HG03439 (cell line): ENCODE measurements around the gene ZCCHC7.
A peak's percentile ranks its signal among the peaks of the same experiment; 100 is the strongest.
"Not testable (repeated sequence)": the region's sequence is repeated elsewhere in the genome, so short reads cannot be mapped to it uniquely, and the experiment has no call there.

Source experiments
- ATAC-seq: cut with Tn5 transposase; IDR thresholded peaks from one replicate; pipeline ENCODE4 v1.9.1; 2021; ENCODE audit warnings: mild to moderate bottlenecking, moderate library complexity; ENCODE audit not compliant: unreplicated experiment

Gene ZCCHC7

DNA sequence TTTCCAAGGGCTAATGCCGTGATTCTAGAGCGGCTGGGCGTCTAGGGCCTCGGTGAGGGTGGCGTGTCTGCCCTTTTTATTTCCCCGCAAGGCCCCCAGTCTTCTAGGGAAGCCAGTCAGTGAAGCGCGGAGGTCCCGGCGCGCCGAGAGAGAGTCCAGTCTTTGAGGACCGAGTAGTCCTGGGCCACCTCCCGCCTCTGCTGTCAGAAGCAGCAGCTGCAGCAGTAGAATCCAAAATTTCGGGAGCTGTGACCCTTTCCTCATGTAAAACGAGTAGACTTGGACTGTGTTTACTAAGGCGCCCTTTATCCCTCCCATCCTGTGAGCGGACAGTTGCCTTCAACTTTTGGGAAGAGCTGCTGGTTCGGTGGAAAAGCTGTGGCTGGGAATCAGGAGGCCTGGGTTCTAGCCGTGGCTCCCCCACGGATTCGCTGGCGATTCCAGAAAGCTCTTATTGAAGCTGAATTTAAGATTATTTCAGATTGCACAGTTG lies 515 bp downstream of the ZCCHC7 start:
- peak; percentile 21 for ATAC-seq

DNA sequence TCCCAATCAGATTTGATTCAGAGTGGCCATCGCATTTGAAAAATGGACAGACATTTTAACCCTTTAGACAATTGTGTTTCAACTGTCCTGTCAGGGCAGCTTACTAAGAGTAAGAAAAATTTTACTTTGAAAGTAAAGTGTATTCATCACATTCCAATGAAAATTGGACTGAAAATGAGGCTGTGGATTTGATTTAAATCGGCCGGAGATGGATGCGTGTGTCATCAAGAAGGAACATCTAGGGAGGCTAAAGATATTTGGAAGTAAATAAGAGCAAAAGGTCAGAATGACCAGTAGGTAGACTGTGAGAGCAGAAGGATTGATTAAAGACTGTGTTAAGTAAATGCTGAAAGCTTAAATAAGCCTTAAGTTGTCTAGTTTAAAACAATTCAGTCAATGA lies 1.5 kb downstream of the ZCCHC7 start:
- ATAC-seq: no peak

DNA sequence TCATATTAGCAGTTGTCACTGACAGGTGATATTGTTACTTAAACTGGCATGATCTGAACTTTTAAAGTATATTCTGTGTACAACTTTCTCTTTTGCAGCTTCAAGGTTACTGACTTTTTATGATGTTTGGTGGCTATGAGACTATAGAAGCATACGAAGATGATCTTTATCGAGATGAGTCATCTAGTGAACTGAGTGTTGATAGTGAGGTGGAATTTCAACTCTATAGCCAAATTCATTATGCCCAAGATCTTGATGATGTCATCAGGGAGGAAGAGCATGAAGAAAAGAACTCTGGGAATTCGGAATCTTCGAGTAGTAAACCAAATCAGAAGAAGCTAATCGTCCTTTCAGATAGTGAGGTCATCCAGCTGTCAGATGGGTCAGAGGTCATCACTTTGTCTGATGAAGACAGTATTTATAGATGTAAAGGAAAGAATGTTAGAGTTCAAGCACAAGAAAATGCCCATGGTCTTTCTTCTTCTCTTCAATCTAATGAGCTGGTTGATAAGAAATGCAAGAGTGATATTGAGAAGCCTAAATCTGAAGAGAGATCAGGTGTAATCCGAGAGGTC lies 5.9 kb downstream of the ZCCHC7 start:
- no peak for ATAC-seq

DNA sequence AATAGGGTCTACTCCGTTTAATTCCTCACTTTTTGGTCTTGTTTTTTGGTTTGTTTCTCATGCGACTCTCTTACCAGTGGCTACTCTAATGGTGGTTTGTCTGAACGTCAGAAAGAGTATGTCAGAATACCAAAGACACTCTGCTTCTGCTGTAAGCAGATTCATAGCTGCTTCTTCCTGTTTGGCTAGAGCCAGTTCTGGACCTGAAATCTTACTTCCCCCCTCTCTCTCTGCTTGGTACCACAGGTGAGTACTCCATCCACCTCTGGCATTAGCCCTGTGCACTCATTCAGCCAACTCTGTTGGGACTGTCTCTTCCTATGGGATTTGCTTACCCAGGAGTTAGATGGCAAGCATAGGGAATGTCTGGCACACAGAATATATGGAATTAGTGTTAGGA lies 6.6 kb downstream of the ZCCHC7 start:
- no peak for ATAC-seq

DNA sequence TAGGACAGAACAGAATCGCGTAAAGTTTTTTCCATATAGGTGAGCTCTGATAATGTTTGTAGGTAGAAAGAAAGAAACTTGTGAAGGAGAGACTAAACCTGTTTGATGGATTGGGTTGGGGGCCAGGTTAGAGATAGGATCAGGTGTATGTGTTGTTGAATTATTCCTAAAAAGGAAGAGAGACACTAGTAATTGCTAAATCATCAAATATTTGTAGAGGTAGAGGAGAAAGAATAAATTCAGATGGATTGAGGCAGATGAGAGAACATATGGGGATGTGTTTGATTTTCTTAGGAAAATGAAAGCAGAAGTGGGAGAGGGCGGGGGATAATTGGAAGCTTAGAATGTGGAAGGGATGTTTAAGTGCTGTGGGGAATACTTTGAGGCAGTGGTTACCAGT lies 7.7 kb downstream of the ZCCHC7 start:
- ATAC-seq: no peak

DNA sequence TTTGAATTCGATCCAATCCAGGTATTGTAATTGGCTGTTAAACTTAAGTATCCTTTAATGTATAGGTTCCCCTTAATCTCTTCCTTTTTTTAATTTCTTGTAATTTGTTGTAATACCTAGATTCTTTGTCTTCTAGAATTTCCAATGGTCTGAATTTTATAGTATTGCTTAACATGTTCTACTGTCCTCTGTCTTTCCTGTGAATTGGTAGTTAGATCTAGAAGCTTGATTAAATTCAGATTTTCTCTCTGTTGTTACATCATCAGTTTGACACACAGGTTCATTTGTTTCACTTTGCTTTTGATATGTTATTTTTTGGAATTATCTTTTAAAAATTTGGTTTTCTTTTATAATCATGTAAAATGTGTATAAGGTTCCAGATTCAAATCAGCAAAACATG lies 13.8 kb downstream of the ZCCHC7 start:
- no peak for ATAC-seq

DNA sequence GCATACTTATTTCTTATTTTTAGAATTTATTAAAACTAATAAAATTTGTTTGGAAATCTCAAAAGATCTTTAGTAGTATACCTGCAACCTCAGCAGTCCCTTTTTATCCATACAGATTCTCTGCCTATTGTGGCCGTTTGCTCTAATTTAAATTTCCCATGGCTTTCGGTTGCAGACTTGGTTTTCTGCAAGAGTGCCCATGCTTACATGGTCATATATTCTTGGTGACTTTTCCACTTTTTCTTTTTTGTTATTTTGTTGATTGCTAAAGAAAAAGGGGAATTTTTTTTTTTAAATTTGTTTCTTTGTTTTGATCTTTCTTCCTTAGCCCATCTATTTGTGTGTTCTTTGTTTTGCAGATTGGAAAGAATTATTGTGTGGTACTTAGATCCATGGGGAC lies 20.6 kb downstream of the ZCCHC7 start:
- no peak for ATAC-seq

DNA sequence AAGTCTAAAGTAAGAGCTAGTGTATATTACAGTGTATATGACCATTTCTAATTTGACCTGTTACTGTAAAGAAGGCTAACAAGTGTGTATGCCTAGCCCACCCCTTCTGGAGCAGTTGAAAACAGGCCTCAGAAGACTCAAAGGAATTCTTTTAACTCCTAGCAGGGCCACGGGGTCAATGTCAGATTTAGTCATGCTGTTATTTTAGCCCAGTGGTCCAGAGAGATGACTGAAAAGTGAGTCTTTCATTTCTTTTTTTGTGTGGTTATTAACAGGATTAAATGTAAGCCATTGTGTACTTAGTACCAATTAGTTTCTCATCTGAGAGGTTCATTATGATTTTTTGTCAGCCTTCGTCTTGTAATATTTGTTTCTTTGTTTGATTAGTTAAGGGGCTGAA lies 24.4 kb downstream of the ZCCHC7 start:
- no peak for ATAC-seq

DNA sequence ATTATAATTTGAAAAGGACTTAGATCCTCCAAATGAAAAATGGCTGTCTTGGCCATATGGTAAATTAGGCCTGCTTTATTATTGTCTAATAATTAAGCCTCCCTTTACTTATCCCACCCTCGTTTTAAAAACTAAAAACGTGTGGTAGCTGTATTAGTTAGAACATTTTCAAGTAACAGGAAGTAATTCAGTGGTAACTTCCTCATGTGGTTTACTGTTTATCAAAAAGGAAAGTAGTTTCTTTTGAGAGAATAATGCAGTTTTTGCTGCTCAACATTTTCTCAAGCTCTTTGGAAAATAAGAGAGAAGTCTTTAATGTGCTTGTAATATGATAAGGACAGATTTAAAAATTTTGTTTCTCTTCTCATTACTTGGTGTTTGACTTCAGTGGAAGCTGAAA lies 26.0 kb downstream of the ZCCHC7 start:
- no peak for ATAC-seq

DNA sequence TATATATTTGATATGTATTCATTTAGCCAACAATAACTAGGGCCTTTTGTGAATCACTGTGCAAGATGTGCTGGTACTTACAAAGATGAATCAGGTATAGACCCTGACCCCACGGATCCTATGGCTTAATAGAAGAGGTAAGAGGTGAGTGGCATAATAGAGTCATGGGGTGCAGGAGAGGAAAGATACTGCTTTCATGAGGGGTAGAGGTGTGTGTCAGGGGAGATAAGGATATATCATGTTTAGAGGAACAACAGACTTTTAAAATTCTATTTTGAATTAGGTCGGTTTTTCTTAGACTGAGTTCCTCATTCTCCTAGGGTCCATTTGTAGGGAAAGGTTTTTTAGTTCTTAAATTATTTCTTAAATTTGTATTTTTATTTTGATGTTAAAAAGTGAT lies 27.8 kb downstream of the ZCCHC7 start:
- no peak for ATAC-seq

DNA sequence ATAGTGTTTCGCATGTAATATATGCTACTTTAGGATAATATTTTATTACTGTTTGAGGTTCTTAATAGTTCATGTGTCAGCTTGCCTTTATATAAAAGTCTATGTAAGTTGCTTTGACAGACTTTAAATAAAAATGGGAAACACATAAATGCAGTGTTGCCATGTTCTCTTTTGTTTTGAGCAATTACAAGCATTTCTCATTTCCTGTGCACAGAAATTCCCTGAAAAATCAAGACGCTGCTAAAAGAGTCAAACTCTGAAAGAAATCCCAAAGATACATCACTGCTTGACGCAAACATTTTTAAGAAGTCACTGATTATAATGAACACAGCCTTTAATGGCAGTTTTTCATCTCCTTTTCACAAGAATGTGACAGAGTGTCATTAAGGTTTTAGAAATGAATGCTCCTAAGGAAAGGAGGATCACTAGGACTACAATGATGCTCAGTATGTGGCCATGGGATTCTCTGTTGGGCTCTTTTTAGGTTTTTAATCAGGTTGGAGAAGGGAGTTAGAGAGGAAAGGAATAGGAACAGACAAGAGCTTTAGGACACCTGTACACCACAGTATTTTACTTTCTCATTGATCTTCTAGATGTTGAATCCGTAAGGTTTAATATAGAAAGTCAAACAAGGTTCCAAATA lies 29.4 kb downstream of the ZCCHC7 start:
- no peak for ATAC-seq

DNA sequence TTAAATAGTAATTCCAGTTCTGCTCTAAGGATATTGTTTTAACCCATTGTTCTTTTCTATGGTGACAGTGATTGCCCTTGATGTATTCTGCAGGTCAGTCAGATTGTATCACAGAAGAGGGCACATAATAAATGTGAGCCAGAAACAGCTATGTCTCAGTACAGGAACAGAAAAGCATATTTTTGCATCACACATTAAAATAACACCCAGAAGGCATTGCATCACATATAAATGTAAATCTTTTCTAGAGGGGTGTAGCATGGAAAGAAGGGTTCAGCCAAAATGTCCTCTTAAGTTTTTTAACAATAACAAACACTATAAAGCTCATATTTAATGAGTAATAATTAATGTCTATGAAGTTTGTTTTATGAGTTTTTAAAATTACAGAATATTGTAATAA lies 30.0 kb downstream of the ZCCHC7 start:
- no peak for ATAC-seq

DNA sequence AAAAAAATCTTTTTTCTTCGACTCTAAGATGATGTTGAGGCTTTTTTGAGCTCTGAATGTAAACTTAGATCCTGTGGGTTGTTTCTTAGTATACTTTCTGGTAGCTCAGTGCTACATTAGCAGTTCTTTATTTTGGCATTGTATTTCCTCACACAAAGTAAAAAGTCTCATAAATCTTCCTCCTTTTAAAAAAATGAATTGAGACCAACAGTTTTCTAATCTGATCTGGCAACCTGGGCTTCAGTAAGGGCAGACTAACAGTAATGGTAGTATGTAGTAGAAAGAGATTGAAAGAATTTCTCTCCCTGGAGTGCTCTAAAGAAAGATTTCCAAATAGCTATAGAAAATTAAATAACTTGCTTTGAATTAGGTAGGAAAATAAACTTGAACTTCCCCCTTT lies 31.4 kb downstream of the ZCCHC7 start:
- no peak for ATAC-seq

DNA sequence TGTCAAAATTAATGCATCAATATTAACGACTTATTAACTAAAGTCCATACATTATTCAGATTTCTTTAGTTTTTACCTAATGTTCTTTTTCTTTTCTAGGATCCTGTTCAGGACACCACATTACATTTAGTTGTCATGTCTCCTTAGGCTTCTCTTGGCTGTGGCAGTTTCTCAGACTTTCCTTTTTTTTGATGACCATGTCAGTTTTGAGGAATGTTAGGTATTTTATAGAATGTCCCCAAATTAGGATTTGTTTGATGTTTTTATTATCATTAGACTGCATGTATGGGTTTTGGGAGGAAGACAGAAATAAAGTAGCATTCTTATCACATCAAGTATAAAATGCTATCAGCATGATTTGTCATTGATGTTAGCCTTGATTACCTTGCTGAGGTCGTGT lies 32.0 kb downstream of the ZCCHC7 start:
- no peak for ATAC-seq

DNA sequence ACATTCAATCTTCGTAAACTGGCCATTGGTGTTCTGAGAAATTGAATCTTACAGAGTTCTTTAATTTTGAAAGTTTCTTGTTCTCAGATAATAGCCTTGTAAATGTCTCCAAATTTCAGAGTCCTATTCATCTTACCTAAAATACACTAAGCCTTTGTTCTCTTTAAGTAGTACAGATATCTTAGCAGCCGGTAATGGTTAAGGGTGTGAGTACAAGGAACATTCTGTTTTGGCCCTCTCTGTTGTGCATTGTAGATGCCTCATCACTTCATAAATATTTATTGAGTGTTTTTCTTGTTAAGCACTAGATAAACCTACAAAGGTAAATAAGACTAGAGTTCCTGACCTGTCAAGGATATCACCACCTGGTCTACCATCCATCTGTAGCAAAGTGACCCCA lies 35.2 kb downstream of the ZCCHC7 start:
- no peak for ATAC-seq

DNA sequence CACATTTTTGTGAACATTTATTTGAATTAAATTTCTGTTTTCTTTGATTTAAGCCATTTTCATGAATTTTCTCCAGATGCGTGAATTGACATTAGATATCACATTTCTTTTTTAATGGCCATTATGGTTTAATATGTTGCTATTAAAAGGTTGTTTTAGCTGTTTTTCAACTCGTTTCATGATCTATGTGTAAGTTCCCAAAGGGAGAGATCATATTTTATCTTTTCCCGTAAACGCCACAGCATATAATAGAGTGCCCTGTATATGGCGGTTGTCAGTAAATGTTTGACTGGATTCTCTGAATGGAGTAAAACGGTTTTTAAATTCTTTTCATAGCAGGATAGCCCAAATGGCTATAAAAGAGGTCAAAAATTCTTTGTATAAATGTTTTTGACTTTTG lies 35.8 kb downstream of the ZCCHC7 start:
- ATAC-seq: no peak

DNA sequence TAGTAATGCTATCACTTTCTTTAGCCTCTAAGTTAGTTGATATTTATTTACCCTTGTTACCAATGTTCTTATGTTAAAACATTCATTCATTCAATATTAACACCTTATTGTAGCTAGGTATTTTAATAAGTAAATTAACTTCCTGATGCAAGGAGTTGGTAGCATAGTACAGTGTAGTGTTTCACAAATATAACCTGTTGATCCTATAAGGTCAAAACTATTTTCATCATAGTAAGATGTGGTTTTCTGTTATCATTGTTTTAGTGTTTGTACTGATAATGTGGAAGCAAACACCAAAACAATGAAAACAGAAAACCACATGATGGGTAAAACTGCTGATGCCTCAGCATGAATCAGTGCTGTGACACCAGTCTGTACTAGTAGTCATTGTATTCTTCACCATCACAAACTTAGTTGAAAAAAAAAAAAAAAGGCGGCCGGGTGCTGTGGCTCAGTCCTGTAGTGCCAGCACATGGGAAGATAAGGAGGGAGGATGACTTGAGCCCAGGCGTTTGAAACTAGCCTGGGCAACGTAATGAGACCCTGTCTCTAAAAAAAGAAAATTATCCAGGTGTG lies 36.5 kb downstream of the ZCCHC7 start:
- no peak for ATAC-seq

DNA sequence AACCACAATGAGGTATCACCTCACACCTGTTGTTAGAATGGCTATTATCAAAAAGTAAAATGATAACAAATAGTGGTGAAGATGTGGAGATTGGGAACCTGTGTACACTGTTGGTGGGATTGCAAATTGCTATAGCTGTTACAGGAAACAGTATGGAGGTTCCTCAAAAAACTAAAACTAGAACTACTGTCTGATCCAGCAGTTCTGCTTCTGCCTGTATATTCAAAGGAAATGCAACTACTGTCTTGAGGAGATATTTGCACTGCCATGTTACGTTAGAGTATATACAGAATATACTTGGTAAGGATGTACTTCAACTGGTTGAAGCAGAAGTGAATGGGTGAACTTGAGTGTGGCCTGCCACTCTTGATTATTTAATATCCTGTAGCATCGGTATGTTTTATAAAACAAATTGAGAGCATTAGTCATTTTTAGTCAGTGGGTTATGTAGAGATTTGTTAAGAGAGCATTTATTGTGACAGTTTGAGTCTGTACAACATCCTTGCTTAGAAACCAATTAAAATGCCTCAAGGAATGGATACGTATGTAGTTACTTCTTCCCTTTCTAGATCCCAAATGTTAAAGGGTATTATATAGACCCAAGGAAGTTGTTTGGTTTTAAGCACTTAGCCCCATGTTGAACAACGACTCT lies 37.5 kb downstream of the ZCCHC7 start:
- no peak for ATAC-seq

DNA sequence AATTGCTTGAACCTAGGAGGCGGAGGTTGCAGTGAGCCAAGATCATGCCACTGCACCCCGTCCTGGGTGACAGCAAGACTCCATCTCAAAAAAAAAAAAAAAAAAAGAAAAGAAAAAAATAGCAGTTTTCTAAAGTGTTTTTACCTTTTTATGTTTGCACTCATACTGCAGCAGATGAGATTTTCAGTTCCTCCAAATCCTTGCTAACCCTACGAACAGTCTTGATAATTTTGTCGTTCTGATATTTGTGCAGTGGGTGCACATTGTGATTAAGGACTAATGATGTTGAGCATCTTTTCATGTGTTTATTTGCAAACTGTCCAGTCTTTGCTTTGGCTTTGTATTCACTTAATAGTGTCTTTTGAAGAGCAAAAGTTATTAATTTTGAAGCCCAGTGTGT lies 42.9 kb downstream of the ZCCHC7 start:
- no peak for ATAC-seq

DNA sequence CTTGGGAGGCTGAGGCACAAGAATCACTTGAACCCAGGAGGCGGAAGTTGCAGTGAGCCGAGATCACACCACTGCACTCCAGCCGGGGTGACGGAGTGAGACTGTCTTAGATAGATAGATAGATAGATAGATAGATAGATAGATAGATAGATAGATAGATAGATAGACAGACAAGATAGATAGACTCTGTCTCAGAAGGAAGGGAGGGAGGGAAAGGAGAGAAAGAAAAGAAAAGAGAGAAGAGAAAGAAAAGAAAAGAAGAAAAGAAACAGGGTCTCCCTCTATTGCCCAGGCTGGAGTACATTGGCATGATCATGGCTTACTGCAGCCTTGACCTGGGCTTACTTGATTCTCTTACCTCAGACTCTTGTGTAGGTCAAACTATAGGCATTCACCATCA lies 44.0 kb downstream of the ZCCHC7 start:
- not testable (repeated sequence) for ATAC-seq

DNA sequence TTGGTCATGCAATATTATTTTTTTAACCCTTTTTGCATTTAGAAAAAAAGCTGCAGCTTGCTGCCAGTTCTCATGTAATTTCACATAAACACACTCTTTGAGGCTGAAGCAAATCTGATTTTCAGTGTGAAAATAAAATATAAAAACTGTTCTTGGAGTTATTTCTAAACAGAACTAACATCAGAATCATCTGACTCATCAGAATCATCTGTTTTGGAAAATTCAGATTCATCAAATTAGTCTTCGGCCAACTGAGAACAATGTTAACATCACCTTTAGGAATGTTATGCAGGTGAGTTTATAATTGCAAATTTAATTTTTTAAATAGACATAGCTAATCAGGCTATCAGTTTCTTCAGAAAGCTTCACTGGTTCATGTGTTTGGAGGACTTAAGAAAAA lies 45.3 kb downstream of the ZCCHC7 start:
- ATAC-seq: no peak

DNA sequence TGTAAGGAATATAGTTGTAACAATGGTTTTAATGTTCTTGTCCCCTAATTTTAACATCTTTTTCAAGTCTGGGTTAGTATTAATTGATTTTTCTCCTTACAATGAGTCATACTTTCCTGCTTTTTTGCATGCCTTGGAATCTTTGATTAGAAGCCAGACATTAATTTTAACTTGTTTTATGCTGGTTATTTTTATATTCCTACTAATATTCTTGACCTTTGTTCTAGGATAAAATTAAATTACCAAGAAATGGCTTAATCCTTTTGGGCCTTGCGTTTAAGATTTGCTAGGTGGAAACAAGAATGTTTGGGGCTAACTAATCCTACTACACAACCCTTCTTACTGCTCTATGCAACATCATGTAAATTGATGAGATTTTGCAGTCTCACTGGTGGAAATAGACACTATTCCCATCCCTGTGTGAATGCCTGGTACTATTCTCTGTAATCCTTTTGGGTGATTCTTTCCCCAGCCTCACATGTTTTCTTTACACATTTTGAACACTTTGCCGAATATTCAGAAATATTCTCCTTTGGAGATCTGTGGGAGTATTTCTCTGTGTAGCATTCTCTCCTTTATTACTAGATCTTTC lies 47.2 kb downstream of the ZCCHC7 start:
- ATAC-seq: no peak
